ENCODE data around the gene COPB1.
A peak's percentile ranks its signal among the peaks of the same experiment; 100 is the strongest.

The COPB1 gene

DNA sequence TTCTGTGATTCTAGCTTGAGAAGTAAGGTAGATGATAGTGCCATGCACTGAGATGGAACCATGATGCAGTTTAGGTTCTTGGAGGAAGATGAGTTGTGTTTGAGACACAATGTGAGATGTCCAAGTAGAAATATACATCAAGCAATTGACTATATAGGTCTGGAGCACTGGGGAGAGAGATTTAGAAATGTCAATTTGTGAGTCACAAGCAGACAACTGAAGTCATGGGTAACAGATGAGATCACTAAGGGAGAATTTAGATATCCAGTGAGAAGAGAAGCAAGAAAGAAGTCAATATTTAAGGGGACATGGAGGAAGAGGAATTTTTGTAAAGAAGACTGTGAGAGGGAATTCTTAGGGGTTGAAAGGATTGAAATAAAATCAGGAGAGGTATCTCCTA is 75.5 kb downstream of the COPB1 start:
- DNase-seq: peak; percentile 81

GRCh38 chr11:14423633-14424032 is 76.0 kb downstream of the COPB1 start:
- peak; percentile 85 for DNase-seq

- DNase-seq: peak; percentile 52
Observed at GRCh38 chr11:14422814-14423182, 76.8 kb downstream of the COPB1 start.

DNA sequence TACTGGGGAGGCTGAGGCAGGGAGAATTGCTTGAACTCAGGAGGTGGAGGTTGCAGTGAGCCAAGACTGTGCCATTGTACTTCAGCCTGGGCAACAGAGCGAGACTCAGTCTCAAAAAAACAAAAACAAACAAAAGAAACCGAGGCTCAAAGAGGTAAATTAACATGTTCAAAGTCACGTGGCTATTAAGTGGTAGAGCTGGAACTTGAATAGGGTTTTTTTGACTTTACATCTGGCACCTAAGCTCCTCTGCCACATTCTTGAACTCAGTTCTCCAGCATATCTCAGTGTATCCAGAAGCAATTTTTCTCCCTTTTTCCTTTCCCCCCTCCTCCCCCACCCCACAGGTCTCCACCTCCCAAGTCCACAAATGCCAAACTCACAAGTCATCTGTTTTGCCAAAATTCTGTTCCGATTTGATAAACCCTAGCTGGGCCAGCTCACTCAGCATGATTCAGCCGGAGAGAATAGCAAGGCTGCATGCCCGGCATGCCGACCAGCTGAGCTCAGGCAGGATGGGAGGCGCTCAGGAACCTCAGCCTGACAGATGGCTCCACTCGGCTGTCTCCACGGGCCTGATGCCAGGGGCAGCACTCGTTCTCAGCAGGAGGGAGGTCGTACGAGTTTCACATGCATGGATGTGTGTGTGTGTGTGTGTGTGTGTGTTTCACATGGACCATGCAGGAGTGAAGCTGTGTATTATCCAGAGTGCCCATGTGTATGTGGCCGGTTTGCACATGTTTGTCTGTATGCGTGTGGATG is 77.4 kb downstream of the COPB1 start:
- DNase-seq: peak; percentile 100

DNA sequence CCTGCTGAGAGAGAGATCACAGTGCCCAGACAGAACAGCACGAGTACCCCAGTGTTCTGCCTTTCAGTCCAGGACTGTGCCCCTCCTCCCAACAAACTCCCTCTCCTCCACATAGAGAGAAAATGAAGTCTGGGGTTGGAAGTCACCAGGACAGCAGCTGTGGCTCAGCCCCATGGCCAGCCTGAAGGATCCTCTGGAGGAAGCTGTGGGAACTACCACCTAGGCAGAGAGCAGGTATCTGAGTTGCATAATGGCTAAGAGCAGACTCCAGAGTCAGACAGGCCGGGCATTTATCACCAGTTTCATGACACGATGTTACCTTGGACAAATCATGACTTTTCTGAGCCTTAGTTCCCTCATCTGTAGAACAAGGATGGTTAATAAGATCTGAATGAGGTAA is 79.4 kb downstream of the COPB1 start:
- DNase-seq: no peak

DNA sequence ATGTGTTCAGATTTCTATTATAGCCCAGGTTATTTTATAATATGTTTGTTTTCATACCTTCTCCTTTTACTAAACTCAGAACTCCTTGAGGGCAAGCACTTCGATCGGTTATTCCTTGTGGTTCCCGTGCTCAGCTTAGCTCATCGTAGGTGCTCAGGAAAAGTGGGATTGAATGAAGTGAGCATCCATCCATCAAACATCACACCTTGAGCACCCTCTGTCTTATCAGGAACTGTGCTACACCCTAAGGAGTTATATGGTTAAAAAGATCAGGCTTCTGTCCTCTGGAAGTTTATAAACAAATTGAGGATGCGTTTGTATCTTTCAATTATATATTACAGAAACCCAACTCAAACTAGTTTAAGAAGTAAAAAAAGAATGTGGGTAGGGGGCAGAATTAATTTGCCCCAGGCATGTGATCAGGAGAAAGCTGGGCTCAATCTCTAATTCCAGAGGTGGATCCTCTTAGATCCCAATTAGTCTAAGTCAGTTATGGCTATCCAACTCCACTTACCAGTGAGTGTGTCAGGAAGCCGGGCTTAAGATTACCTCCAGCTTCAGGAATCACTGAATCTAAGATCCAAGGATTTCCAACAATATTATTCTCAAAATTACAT is 80.7 kb downstream of the COPB1 start:
- DNase-seq: peak; percentile 44

DNA sequence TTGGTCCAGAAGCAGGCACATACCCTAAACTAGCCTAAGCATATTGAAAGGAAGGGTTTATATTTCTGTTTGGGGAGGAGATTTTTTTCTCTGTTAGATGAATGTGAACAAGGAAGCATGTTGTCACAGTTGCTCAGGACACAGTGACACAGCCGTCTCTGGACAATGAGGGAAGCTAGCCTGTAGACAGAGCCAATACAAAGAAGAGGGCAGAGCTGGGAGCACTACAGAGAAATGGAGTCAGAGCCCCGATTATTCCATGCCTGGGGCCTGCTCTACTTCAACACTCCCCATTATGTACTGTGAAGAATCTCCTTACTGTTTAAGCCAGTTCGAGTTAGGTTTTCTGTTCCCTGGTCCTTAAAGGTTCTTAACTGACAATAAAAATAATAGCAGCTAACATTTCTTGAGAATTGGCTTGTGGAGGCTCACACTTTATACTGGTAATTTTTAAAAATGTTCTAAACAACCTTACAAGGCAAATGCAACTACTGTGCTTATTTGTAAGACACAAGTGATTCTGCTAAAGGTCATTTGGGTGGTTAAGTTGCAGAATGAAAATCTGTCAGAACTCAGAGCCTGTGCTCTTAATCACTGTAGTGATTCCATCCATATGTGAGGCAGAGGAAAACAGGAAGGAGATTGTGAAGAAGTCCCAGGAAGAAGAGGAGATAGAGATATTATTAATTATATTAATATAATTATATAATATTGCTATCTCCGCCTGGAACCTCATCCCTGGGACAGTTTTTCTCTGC is 81.8 kb downstream of the COPB1 start:
- DNase-seq: peak; percentile 29

DNA sequence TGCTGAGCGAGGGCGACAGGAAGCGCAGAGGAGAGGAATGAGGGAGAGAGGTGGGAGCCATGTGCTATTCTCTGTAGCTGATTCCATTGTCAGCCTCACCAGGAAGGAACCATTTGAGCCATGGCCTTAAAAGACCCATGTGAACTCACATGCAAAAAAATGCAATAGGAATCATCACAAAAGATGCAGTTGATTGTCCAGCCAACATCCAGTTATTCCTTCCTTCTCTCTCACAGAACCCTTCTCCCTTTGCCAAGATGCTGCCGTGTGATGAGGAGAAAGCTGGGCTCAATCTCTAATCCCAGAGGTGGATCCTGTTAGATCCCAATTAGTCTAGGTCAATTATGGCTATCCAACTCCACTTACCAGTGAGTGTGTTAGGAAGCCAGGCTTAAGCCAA is 82.4 kb downstream of the COPB1 start:
- no peak for DNase-seq

- peak; percentile 68 for DNase-seq
Observed at GRCh38 chr11:14414470-14415461, 84.8 kb downstream of the COPB1 start.

- peak; percentile 87 for DNase-seq
Observed at GRCh38 chr11:14413307-14414069, 86.1 kb downstream of the COPB1 start.

DNA sequence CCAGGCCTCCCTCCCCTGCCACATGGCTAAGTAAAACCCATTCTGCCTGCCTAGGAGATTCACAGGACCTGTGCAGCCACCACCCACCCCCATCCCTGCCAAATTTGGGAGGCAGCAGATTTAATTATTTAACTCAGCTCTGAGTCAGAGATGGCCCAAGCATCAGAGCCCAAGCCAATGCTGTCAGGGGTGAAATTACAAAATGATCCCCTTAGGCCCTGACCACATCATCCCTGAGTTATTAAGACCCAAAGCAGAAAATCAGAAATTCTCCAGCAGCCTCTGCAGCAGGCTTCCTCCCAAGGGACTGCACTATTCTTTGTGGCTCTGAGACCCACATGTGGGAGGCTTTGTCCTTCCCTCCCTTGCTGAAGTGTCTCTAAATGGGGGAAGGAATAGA is 87.8 kb downstream of the COPB1 start:
- peak; percentile 98 for DNase-seq

DNA sequence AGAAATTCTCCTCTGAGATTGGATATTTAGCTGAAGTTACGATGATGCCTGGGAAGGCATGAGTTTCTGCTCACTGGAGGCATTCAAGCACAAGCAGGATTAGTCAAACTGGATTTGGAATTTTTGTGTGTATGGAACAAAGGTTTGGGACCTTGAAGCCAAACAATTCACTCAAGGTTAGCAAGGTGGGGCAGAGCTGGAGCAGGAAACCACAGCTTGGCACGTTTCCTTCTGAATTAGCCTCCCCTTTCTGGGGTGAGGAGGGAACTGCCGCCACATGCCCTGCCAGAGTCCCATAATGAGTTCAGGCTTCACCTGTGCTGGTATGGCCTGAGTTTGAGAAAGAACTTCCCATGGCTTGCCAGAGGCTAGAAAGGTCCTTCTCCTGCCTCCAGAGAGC is 89.7 kb downstream of the COPB1 start:
- no peak for DNase-seq

DNA sequence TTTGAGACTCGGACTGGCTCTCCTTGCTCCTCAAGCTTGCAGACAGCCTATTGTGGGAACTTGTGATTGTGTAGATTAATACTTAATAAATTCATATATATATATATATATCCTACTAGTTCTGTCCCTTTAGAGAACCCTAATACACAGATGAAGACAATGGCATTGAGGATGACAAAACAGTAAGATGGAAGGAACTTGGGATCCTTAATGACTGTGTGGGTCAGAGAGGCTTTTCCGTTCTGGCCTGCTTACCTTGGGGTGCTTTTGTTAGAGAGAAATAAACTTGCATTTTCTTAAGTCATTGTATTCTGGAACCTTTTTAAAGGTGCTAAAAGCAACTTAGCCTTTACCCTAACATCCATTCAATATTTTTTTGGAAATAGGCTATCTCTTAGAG is 91.0 kb downstream of the COPB1 start:
- no peak for DNase-seq

Data from EL (cell line).